MM.1S (cell line): Measurements from ENCODE around the gene OGFR.

Experiments
- DNase-seq: peaks from one replicate; pipeline ENCODE4 v3.0.0-alpha.2; 2015
- H2AFZ ChIP-seq: fragments of 300-600 bp; sonication (generic); 2 replicates; pipeline ENCODE4 v1.6.0; 2016; ENCODE audit warnings: antibody characterized with exemption, low read length
- H3F3A ChIP-seq: fragments of 300-600 bp; sonication (generic); 2 replicates; pipeline ENCODE4 v1.6.1; 2016; ENCODE audit warnings: mild to moderate bottlenecking, antibody characterized with exemption, low read length, moderate library complexity, mixed read lengths; ENCODE audit not compliant: insufficient read depth
- H3K27ac ChIP-seq: fragments of 300-600 bp; sonication (generic); 2 replicates; pipeline ENCODE4 v1.5.1; 2016; ENCODE audit warnings: mild to moderate bottlenecking, low read length
- H3K27me3 ChIP-seq: fragments of 300-600 bp; sonication (generic); replicated peaks from 2 replicates; pipeline ENCODE4 v1.6.0; 2016; ENCODE audit warnings: low read length; ENCODE audit not compliant: insufficient read depth
- H3K36me3 ChIP-seq: fragments of 300-600 bp; sonication (generic); replicated peaks from 2 replicates; pipeline ENCODE4 v1.6.1; 2016; ENCODE audit warnings: mild to moderate bottlenecking, low read length, mixed read lengths; ENCODE audit not compliant: insufficient read depth
- H3K4me1 ChIP-seq: fragments of 300-600 bp; sonication (generic); 2 replicates; pipeline ENCODE4 v1.6.1; 2016; ENCODE audit warnings: low read length, mixed read lengths
- H3K4me2 ChIP-seq: fragments of 300-600 bp; sonication (generic); 2 replicates; pipeline ENCODE4 v1.6.0; 2016; ENCODE audit warnings: low read depth, low read length
- H3K4me3 ChIP-seq: fragments of 300-600 bp; sonication (generic); 2 replicates; pipeline ENCODE4 v1.5.1; 2016; ENCODE audit warnings: low read length, mixed read lengths
- H3K79me2 ChIP-seq: fragments of 300-600 bp; sonication (generic); 2 replicates; pipeline ENCODE4 v1.6.1; 2016; ENCODE audit warnings: mixed run types, low read length, mixed read lengths
- H3K9ac ChIP-seq: fragments of 300-600 bp; sonication (generic); 2 replicates; pipeline ENCODE4 v1.6.1; 2016; ENCODE audit warnings: low read length, mixed read lengths
- H3K9me2 ChIP-seq: fragments of 300-600 bp; sonication (generic); replicated peaks from 2 replicates; pipeline ENCODE4 v1.6.1; 2016; ENCODE audit warnings: mild to moderate bottlenecking, low read length, mixed read lengths; ENCODE audit not compliant: insufficient read depth
- H3K9me3 ChIP-seq: fragments of 300-600 bp; sonication (generic); replicated peaks from 2 replicates; pipeline ENCODE4 v1.6.1; 2016; ENCODE audit warnings: mild to moderate bottlenecking, low read length, mixed read lengths; ENCODE audit not compliant: insufficient read depth
- H4K20me1 ChIP-seq: fragments of 300-600 bp; sonication (generic); 2 replicates; pipeline ENCODE4 v1.6.1; 2016; ENCODE audit warnings: mild to moderate bottlenecking, low read length, moderate library complexity, mixed read lengths; ENCODE audit not compliant: insufficient read depth
- CTCF ChIP-seq: fragments of 300-600 bp; sonication (generic); IDR thresholded peaks from 2 replicates; pipeline ENCODE4 v1.5.1; 2016; ENCODE audit warnings: antibody characterized with exemption, low read length, mixed read lengths
- EZH2 ChIP-seq: fragments of 300-600 bp; sonication (generic); optimal IDR thresholded peaks from 2 replicates; pipeline ENCODE3; 2017; ENCODE audit warnings: low read depth, mild to moderate bottlenecking, antibody characterized with exemption, low read length, mixed read lengths
- EZH2phosphoT487 ChIP-seq: fragments of 300-600 bp; sonication (generic); IDR thresholded peaks from 2 replicates; pipeline ENCODE4 v1.6.1; 2018; ENCODE audit warnings: antibody characterized with exemption, low read length

The OGFR gene

GRCh38 chr20:62838128-62838891 is 33.7 kb downstream of the OGFR start:
- H3K27ac ChIP-seq = no peak overlapping the region
- no peak overlapping the region for H3K9ac ChIP-seq
- no peaks in the 10 kb centered on the region for H4K20me1 ChIP-seq
- no peak overlapping the region for H3K4me3 ChIP-seq
- TF ChIP-seq EZH2phosphoT487 = no peak
- no peak for TF ChIP-seq CTCF
- no peak for TF ChIP-seq EZH2
- no peaks in the 10 kb centered on the region for H3K36me3 ChIP-seq
- H3K4me2 ChIP-seq = no peak overlapping the region
- H3K4me1 ChIP-seq = no peaks in the 10 kb centered on the region
- H3F3A ChIP-seq = no peaks in the 10 kb centered on the region
- DNase-seq = no peak
- no peaks in the 10 kb centered on the region for H3K9me2 ChIP-seq
- H2AFZ ChIP-seq = no peak overlapping the region
- no peaks in the 10 kb centered on the region for H3K79me2 ChIP-seq
- peaks cover 42% of the 10 kb centered on the region for H3K27me3 ChIP-seq
- no peaks in the 10 kb centered on the region for H3K9me3 ChIP-seq

- Histone ChIP-seq H3K27ac (no peak overlapping the region), H3F3A (no peaks in the 10 kb centered on the region), H3K4me1 (no peaks in the 10 kb centered on the region), H3K4me3 (no peak overlapping the region), H3K9ac (no peak overlapping the region), H4K20me1 (no peaks in the 10 kb centered on the region), H3K9me2 (no peaks in the 10 kb centered on the region), H3K4me2 (no peak overlapping the region), H3K9me3 (no peaks in the 10 kb centered on the region), H3K36me3 (no peaks in the 10 kb centered on the region), H3K27me3 (peaks cover 40% of the 10 kb centered on the region), H2AFZ (no peak overlapping the region), H3K79me2 (no peaks in the 10 kb centered on the region)
- DNase-seq = no peak
- TF ChIP-seq EZH2 (no peak), EZH2phosphoT487 (no peak), CTCF (no peak)
Measured at GRCh38 chr20:62839261-62839660, 34.6 kb downstream of the OGFR start.

GRCh38 chr20:62839816-62840215 is 35.2 kb downstream of the OGFR start:
- TF ChIP-seq EZH2phosphoT487 (no peak), CTCF (no peak), EZH2 (no peak)
- Histone ChIP-seq H3K9me2 (no peaks in the 10 kb centered on the region), H3K9ac (no peak overlapping the region), H2AFZ (no peak overlapping the region), H3K27me3 (peaks cover 35% of the 10 kb centered on the region), H3K36me3 (no peaks in the 10 kb centered on the region), H3K27ac (no peak overlapping the region), H4K20me1 (no peaks in the 10 kb centered on the region), H3K4me3 (no peak overlapping the region), H3F3A (no peaks in the 10 kb centered on the region), H3K4me2 (no peak overlapping the region), H3K4me1 (no peaks in the 10 kb centered on the region), H3K79me2 (no peaks in the 10 kb centered on the region), H3K9me3 (no peaks in the 10 kb centered on the region)
- no peak for DNase-seq
